AG09319 (cell line): Measurements from ENCODE around the gene KRT1.

Source experiments
- DNase-seq: peaks from one replicate; pipeline ENCODE4 v3.0.0-alpha.2; 2010; ENCODE audit warnings: low read depth; ENCODE audit errors: extremely low read depth
- CTCF ChIP-seq: IDR thresholded peaks from 2 replicates; pipeline ENCODE4 v1.5.1; 2011; ENCODE audit warnings: low read depth, mild to moderate bottlenecking, inconsistent platforms, low read length, moderate library complexity

KRT1 gene

GRCh38 chr12:52627395-52628110 is 52.7 kb downstream of the KRT1 start:
- TF ChIP-seq CTCF: no peak
- no peak for DNase-seq
